BJ (cell line): Measurements from ENCODE around the gene AKR1B1. TPM values are rescaled to one million over a fixed set of nuclear protein-coding genes. Genes with fewer than 3 reads are reported as not detected.

Experiments
- CTCF ChIA-PET: fragments of 350-600 bp; formaldehyde crosslinking; extraction: SDS; loops from one replicate; lab custom pipeline; 2021; ENCODE audit warnings: antibody characterized with exemption, inconsistent platforms; lab: Yijun Ruan, JAX
- POLR2A ChIA-PET: fragments of 300-600 bp; sonication (Branson Sonifier 250); formaldehyde crosslinking; extraction: SDS; loops from one replicate; lab custom pipeline; 2021; ENCODE audit warnings: antibody characterized with exemption; lab: Charles Lee
- DNase-seq: peaks from one replicate; pipeline ENCODE4 v3.0.0-alpha.2; 2011; ENCODE audit warnings: low read depth
- H3K27me3 ChIP-seq: 2 replicates; pipeline ENCODE4 v1.6.0; 2011; ENCODE audit warnings: low read length; ENCODE audit not compliant: control insufficient read depth, insufficient read depth
- H3K36me3 ChIP-seq: 2 replicates; pipeline ENCODE4 v1.5.1; 2011; ENCODE audit warnings: low read length; ENCODE audit not compliant: control insufficient read depth, insufficient read depth
- H3K4me3 ChIP-seq: 2 replicates; pipeline ENCODE4 v1.5.1; 2011; ENCODE audit warnings: low read depth, mild to moderate bottlenecking, control low read depth, low read length
- CTCF ChIP-seq: IDR thresholded peaks from 2 replicates; pipeline ENCODE4 v1.5.1; 2011; ENCODE audit warnings: low read depth, mild to moderate bottlenecking, control low read depth, inconsistent platforms, low read length, moderate library complexity; ENCODE audit not compliant: insufficient read depth
- polyA plus RNA-seq: library from polyadenylated mRNA; depleted of rRNA; stranded (reverse); fragments of >200 nt; gene quantifications from 2 replicates; pipeline ENCODE4 v1.2.3, GENCODE V29; 2011

Gene AKR1B1
- polyA plus RNA-seq, 1 experiment, result 331 TPM

- ChIA-PET POLR2A (interaction anchor here (0.6 kb wide), 1 partner anchor 72 kb away, joined by 3 read pairs; no protein-coding TSS in a partner anchor), CTCF (interaction anchor here (0.7 to 8.0 kb wide), 6 partner anchors 11 to 180 kb away, joined by 3 to 81 read pairs (median 16); partner anchors contain the start of gene AKR1B1)
- Histone ChIP-seq H3K27me3 (no peaks in the 10 kb centered on the region), H3K4me3 (no peak overlapping the region), H3K36me3 (peaks cover 23% of the 10 kb centered on the region)
- no peak for DNase-seq
- TF ChIP-seq CTCF, result no peak
Measured at GRCh38 chr7:134444198-134444960, 14.5 kb downstream of the AKR1B1 start.

- peaks cover 23% of the 10 kb centered on the region for H3K36me3 ChIP-seq
- H3K27me3 ChIP-seq, result no peaks in the 10 kb centered on the region
- no peak overlapping the region for H3K4me3 ChIP-seq
- ChIA-PET POLR2A (no interaction called here), CTCF (interaction anchor here (0.9 to 8.0 kb wide), 5 partner anchors 11 to 69 kb away, joined by 3 to 81 read pairs (median 24); partner anchors contain the start of gene AKR1B1)
- no peak for TF ChIP-seq CTCF
- DNase-seq, result no peak
Measured at GRCh38 chr7:134443396-134444070, 15.4 kb downstream of the AKR1B1 start.

GRCh38 chr7:134442441-134443220 lies 16.3 kb downstream of the AKR1B1 start:
- CTCF ChIA-PET, result interaction anchor here (0.8 to 8.0 kb wide), 7 partner anchors 10 to 282 kb away, joined by 3 to 81 read pairs (median 8); partner anchors contain the start of gene AKR1B1
- H3K36me3 ChIP-seq, result peaks cover 19% of the 10 kb centered on the region
- DNase-seq, result no peak
- POLR2A ChIA-PET, result no interaction called here
- H3K4me3 ChIP-seq, result no peak overlapping the region
- no peaks in the 10 kb centered on the region for H3K27me3 ChIP-seq
- no peak for TF ChIP-seq CTCF

DNA sequence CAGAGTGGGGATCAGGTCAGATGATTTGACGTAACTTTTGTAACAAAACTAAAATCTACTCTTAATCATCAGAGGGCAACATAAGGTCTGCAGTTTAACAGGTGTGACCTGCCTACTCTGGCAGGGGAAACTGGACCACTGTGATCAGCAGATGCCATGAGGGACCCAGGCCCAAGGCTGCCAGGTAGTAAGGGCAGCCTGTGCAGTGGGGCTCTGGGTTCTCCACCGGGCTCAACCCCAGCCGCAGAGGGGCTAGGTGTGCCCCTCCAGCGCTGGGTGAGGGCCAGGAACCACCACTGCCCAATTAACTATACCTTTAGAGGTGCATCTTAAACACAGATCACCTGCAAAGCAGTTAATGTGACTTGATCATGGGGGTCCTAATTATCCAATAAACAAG lies 17.6 kb downstream of the AKR1B1 start:
- no peak for TF ChIP-seq CTCF
- Histone ChIP-seq H3K36me3 (peaks cover 10% of the 10 kb centered on the region), H3K27me3 (no peaks in the 10 kb centered on the region), H3K4me3 (no peak overlapping the region)
- POLR2A ChIA-PET, result no interaction called here
- DNase-seq, result no peak
- CTCF ChIA-PET, result interaction anchor here (3.7 kb wide), 1 partner anchor 8 kb away, joined by 24 read pairs; no protein-coding TSS in a partner anchor

DNA sequence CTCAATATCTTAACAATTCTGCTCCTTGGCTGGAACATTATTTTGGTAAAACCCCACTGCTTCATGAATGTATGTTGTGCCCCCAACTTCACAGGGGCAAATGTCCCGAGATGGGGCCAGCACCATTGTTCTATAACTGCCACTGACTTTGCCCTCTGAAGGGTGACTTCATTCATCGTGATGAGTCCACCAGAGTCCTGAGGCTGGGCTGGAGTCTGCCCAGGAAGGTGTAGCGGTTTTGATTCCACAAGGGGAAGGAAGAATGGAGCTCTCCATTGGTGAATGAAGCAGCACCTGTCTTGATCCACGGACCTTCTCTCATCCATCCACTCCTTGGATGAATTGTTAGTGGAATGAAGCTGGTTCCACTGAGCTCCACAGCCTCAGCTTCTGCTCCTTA lies 18.4 kb downstream of the AKR1B1 start:
- ChIA-PET POLR2A (no interaction called here), CTCF (interaction anchor here (1.0 kb wide), 1 partner anchor 12 kb away, joined by 4 read pairs; no protein-coding TSS in a partner anchor)
- no peak for TF ChIP-seq CTCF

More for the DNA sequence above, 18.4 kb downstream of the AKR1B1 start:
- DNase-seq, result no peak
- Histone ChIP-seq H3K4me3 (no peak overlapping the region), H3K36me3 (peaks cover 8% of the 10 kb centered on the region), H3K27me3 (no peaks in the 10 kb centered on the region)
